GM12878 (cell line): Measurements from ENCODE around the gene KCNK4. TPM values are rescaled to one million over a fixed set of nuclear protein-coding genes. Genes with fewer than 3 reads are reported as not detected.

ENCODE experiments used
- ATAC-seq: fragments of 200-7000 bp; cut with Tn5 transposase; 3 replicates; pipeline ENCODE4 v1.9.1; 2020; ENCODE audit warnings: mild to moderate bottlenecking, moderate library complexity
- BruUV-seq: library from RNA; stranded (reverse); fragments of 400-500 nt; replicated peaks from 2 replicates; lab custom pipeline; 2021; lab: Mats Ljungman, UMichigan
- CTCF ChIA-PET: fragments of 300-600 bp; sonication (Branson Sonifier 250); formaldehyde crosslinking; extraction: SDS; loops from one replicate; lab custom pipeline; 2021; ENCODE audit warnings: inconsistent platforms; lab: Yijun Ruan, JAX
- POLR2A ChIA-PET: fragments of 350-600 bp; formaldehyde crosslinking; extraction: SDS; loops from one replicate; lab custom pipeline; 2021; ENCODE audit warnings: inconsistent platforms; lab: Charles Lee
- RAD21 ChIA-PET: fragments of 300-600 bp; sonication (Branson Sonifier 250); formaldehyde crosslinking; loops from one replicate; lab custom pipeline; 2023; ENCODE audit warnings: antibody characterized with exemption; ENCODE audit not compliant: unreplicated experiment; lab: Charles Lee
- SMC1A ChIA-PET: fragments of 300-600 bp; sonication (Branson Sonifier 250); formaldehyde crosslinking; loops from one replicate; lab custom pipeline; 2023; ENCODE audit not compliant: unreplicated experiment, uncharacterized antibody; lab: Charles Lee
- DNase-seq: peaks from one replicate; pipeline ENCODE4 v3.0.0-alpha.2; 2011; ENCODE audit warnings: low read depth, low spot score
- FAIRE-seq: peaks from 3 replicates; lab custom pipeline; 2011; peaks lifted over from hg19 to GRCh38; lab: Jason Lieb, UNC
- H2AFZ ChIP-seq: 2 replicates; pipeline ENCODE4 v1.6.0; 2011; ENCODE audit warnings: low read depth, low read length, control low read depth; ENCODE audit not compliant: control insufficient read depth
- H3K27ac ChIP-seq: 2 replicates; pipeline ENCODE4 v1.5.1; 2011; ENCODE audit warnings: control low read depth; ENCODE audit not compliant: control insufficient read depth, insufficient read depth
- H3K27me3 ChIP-seq, 2 experiments: replicated peaks in 1 of 2; 2 replicates each; pipeline versions ENCODE4 v1.6.0 to v1.6.1; 2011; ENCODE audit warnings: low read length in 1 of 2; ENCODE audit not compliant: control insufficient read depth in 2 of 2, insufficient read depth in 2 of 2
- H3K36me3 ChIP-seq, 2 experiments: 2 replicates each; pipeline ENCODE4 v1.5.1; 2011; ENCODE audit warnings: low read length in 1 of 2; ENCODE audit not compliant: control insufficient read depth in 2 of 2, insufficient read depth in 2 of 2
- H3K4me1 ChIP-seq: 2 replicates; pipeline ENCODE4 v1.6.1; 2011; ENCODE audit warnings: mild to moderate bottlenecking, low read length, moderate library complexity, mixed read lengths; ENCODE audit not compliant: control insufficient read depth, insufficient read depth
- H3K4me2 ChIP-seq: 2 replicates; pipeline ENCODE4 v1.6.0; 2011; ENCODE audit warnings: control low read depth; ENCODE audit not compliant: control insufficient read depth, insufficient read depth
- H3K4me3 ChIP-seq: fragments of 200-600 bp; sonication (generic); 2 replicates; pipeline ENCODE4 v1.5.1; 2016
- H3K79me2 ChIP-seq: 2 replicates; pipeline ENCODE4 v1.6.0; 2011; ENCODE audit warnings: low read length; ENCODE audit not compliant: control insufficient read depth, insufficient read depth
- H3K9ac ChIP-seq: 2 replicates; pipeline ENCODE4 v1.8.0; 2011; ENCODE audit warnings: low read length, control low read depth, mixed read lengths; ENCODE audit not compliant: control insufficient read depth, insufficient read depth
- H3K9me3 ChIP-seq: replicated peaks from 3 replicates; pipeline ENCODE4 v1.5.1; 2011; ENCODE audit warnings: mild to moderate bottlenecking, low read length; ENCODE audit not compliant: control insufficient read depth, insufficient read depth
- H4K20me1 ChIP-seq: 2 replicates; pipeline ENCODE4 v1.6.0; 2011; ENCODE audit not compliant: control insufficient read depth, insufficient read depth
- ATF3 ChIP-seq: IDR thresholded peaks from 2 replicates; pipeline ENCODE4 v1.6.1; 2011; ENCODE audit warnings: low read depth, mild to moderate bottlenecking, low read length, moderate library complexity, borderline replicate concordance; ENCODE audit errors: extremely low read depth
- BCL11A ChIP-seq: IDR thresholded peaks from 2 replicates; pipeline ENCODE4 v1.6.1; 2011; ENCODE audit warnings: low read depth, low read length
- CBX5 ChIP-seq: sonication (generic); IDR thresholded peaks from 2 replicates; pipeline ENCODE4 v1.6.1; 2016; ENCODE audit warnings: low read depth, moderate library complexity, mild to moderate bottlenecking, inconsistent platforms
- CREB1 ChIP-seq: IDR thresholded peaks from 2 replicates; pipeline ENCODE4 v1.6.1; 2012; ENCODE audit warnings: low read depth, mild to moderate bottlenecking, inconsistent platforms
- CREM ChIP-seq: IDR thresholded peaks from 2 replicates; pipeline ENCODE4 v1.6.1; 2014; ENCODE audit warnings: antibody characterized with exemption, low read depth
- E2F8 ChIP-seq: fragments of 450-650 bp; IDR thresholded peaks from 2 replicates; pipeline ENCODE4 v1.6.1; 2018; ENCODE audit warnings: mild to moderate bottlenecking, low read depth, moderate library complexity; ENCODE audit not compliant: partially characterized antibody
- IRF3 ChIP-seq: fragments of 450-650 bp; IDR thresholded peaks from 2 replicates; pipeline ENCODE4 v1.6.1; 2014; ENCODE audit warnings: mild to moderate bottlenecking
- JUNB ChIP-seq: IDR thresholded peaks from 2 replicates; pipeline ENCODE4 v1.6.1; 2016; ENCODE audit warnings: antibody characterized with exemption, mild to moderate bottlenecking
- NFXL1 ChIP-seq: fragments of 450-650 bp; IDR thresholded peaks from 2 replicates; pipeline ENCODE4 v1.6.1; 2017; ENCODE audit warnings: antibody characterized with exemption, mild to moderate bottlenecking, borderline replicate concordance
- NFYA ChIP-seq: IDR thresholded peaks from 2 replicates; pipeline ENCODE4 v1.6.1; 2011; ENCODE audit warnings: low read depth, mild to moderate bottlenecking, low read length, improper control_type of control experiment, borderline replicate concordance
- PKNOX1 ChIP-seq: fragments of 450-650 bp; IDR thresholded peaks from 2 replicates; pipeline ENCODE4 v1.6.1; 2016; ENCODE audit warnings: mild to moderate bottlenecking
- SMARCA5 ChIP-seq: fragments of 450-650 bp; IDR thresholded peaks from 2 replicates; pipeline ENCODE4 v1.6.1; 2017; ENCODE audit warnings: mild to moderate bottlenecking
- SREBF1 ChIP-seq: IDR thresholded peaks from 2 replicates; pipeline ENCODE4 v1.6.1; 2012; ENCODE audit warnings: mild to moderate bottlenecking, low read length
- STAT1 ChIP-seq: fragments of 450-650 bp; conservative IDR thresholded peaks from 2 replicates; pipeline ENCODE4 v1.6.1; 2014; ENCODE audit warnings: antibody characterized with exemption, mild to moderate bottlenecking
- SUZ12 ChIP-seq: fragments of 200-600 bp; sonication (generic); IDR thresholded peaks from one replicate; pipeline ENCODE4 v1.6.1; 2018; ENCODE audit warnings: antibody characterized with exemption, mild to moderate bottlenecking; ENCODE audit not compliant: unreplicated experiment
- TCF12 ChIP-seq: IDR thresholded peaks from 2 replicates; pipeline ENCODE4 v1.6.1; 2011; ENCODE audit warnings: low read depth, mild to moderate bottlenecking, low read length
- ZNF207 ChIP-seq: fragments of 450-650 bp; IDR thresholded peaks from 2 replicates; pipeline ENCODE4 v1.6.1; 2014; ENCODE audit warnings: antibody characterized with exemption, mild to moderate bottlenecking, borderline replicate concordance
- ZNF622 ChIP-seq: fragments of 450-650 bp; IDR thresholded peaks from 2 replicates; pipeline ENCODE4 v1.6.1; 2017; ENCODE audit warnings: mild to moderate bottlenecking, inconsistent platforms
- WGBS: methylation state at CpG from one replicate; pipeline ENCODE4 v1.1.6; 2016; ENCODE audit warnings: low lambda C conversion rate; ENCODE audit not compliant: insufficient replicate concordance, insufficient coverage; ENCODE audit errors: missing lambda C conversion rate; 5-methylcytosine and 5-hydroxymethylcytosine counted together
- in situ Hi-C: fragments of 300-500 bp; cut with MboI; formaldehyde crosslinking; loops from 9 replicates; pipeline ENCODE4 v1.14.3; 2018; ENCODE audit warnings: mixed read lengths
- intact Hi-C: fragments of 100-400 bp; cut with micrococcal nuclease; formaldehyde crosslinking; loops from one replicate; pipeline ENCODE4 v1.14.2; 2022; ENCODE audit not compliant: unreplicated experiment
- polyA plus RNA-seq, 11 experiments: library from polyadenylated mRNA; depleted of rRNA in 4 of 11; unstranded in 6 of 11; stranded (reverse) in 5 of 11; fragments of >200 nt; fragmentation: Nextera tagmentation in 4 of 11; fragmentation: Illumina TruSeq in 1 of 11; extraction: Ambion mirVana in 4 of 11; extraction: Trizol in 1 of 11; gene quantifications; 1 replicate in 1 of 11; 2 replicates in 10 of 11; pipeline versions ENCODE4 v1.2.1 to v1.2.3, GENCODE V29; 2011 to 2016; ENCODE audit warnings: inconsistent platforms in 2 of 11, missing spikeins in 2 of 11, low read depth in 1 of 11
- total RNA-seq, 4 experiments: library from RNA; depleted of rRNA in 3 of 4; stranded (reverse); fragments of >200 nt in 3 of 4; fragmentation: Illumina TruSeq in 1 of 4; extraction: Trizol in 1 of 4; gene quantifications; 2 replicates each; pipeline versions ENCODE4 v1.2.1 to v1.2.3, GENCODE V29; 2013 to 2021

Gene KCNK4
- total and polyA plus RNA-seq, 10 of the 15 experiments (the other 5 are each of a cell fraction or from before 2014, with no cell fraction given), result 0.04 TPM; not detected in 9

- peak overlapping the region; percentile 26 for H3K9ac ChIP-seq
- H3K27ac ChIP-seq, result peak overlapping the region; percentile 52
- no peak overlapping the region for H3K4me3 ChIP-seq
- FAIRE-seq (peak; percentile 93), DNase-seq (peak; percentile 80), ATAC-seq (peak; percentile 80)
- H2AFZ ChIP-seq, result peak overlapping the region; percentile 74
- no peaks in the 10 kb centered on the region for H3K27me3 ChIP-seq
- in situ Hi-C loops, result no loop called here
- no peaks in the 10 kb centered on the region for H3K79me2 ChIP-seq
- no peaks in the 10 kb centered on the region for H3K36me3 ChIP-seq
- 2% methylated on average over 20 of the region's 20 CpGs for WGBS
- H4K20me1 ChIP-seq, result no peaks in the 10 kb centered on the region
- CTCF ChIA-PET, result interaction anchor here (0.6 to 14.7 kb wide), 24 partner anchors 9 to 343 kb away, joined by 3 to 228 read pairs (median 5); partner anchors contain the start of genes CCDC88B, ESRRA, FERMT3 and PRDX5
- H3K4me2 ChIP-seq, result peak overlapping the region; percentile 19
- BruUV-seq, result no TSS peak
- POLR2A ChIA-PET, result interaction anchor here (0.9 to 2.7 kb wide), 10 partner anchors 8 to 125 kb away, joined by 3 to 27 read pairs (median 4); partner anchors contain the start of genes CCDC88B, ESRRA, FERMT3 and FKBP2
- no peaks in the 10 kb centered on the region; the same call in 2 of the 3 replicates for H3K9me3 ChIP-seq
- H3K4me1 ChIP-seq, result peaks cover 21% of the 10 kb centered on the region
- RAD21 ChIA-PET, result interaction anchor here (0.5 to 4.2 kb wide), 16 partner anchors 8 to 514 kb away, joined by 3 to 86 read pairs (median 4); partner anchors contain the start of genes CCDC88B, ESRRA, FERMT3 and PRDX5
- intact Hi-C loops, result loop anchor here (1.0 kb wide), 2 partner anchors 13 to 25 kb away; partner anchors contain the start of gene PRDX5
- SMC1A ChIA-PET, result interaction anchor here (0.6 to 6.4 kb wide), 16 partner anchors 9 to 1773 kb away, joined by 3 to 71 read pairs (median 4); partner anchors contain the start of genes CATSPERZ, CCDC88B, ESRRA and FERMT3
- TF ChIP-seq PKNOX1 (peak; percentile 43; the same call in 1 of the 2 replicates), ZNF622 (no peak; the same call in 1 of the 2 replicates), STAT1 (0 out of 2 replicates have a peak, but pooled peaks have one; percentile 13), NFXL1 (no peak), JUNB (peak; percentile 87), SMARCA5 (peak; percentile 73; the same call in 1 of the 2 replicates), CREM (0 out of 2 replicates have a peak, but pooled peaks have one; percentile 26), CREB1 (0 out of 2 replicates have a peak, but pooled peaks have one; percentile 43), CBX5 (no peak), TCF12 (peak; percentile 26; the same call in 1 of the 2 replicates), ZNF207 (no peak), SUZ12 (no peak), SREBF1 (no peak), ATF3 (no peak), E2F8 (no peak), NFYA (no peak), BCL11A (peak; percentile 35; the same call in 1 of the 2 replicates), IRF3 (no peak)
Measured at GRCh38 chr11:64331569-64332371, 40.7 kb downstream of the KCNK4 start.
